C4-2B (cell line): ENCODE data around the gene MAPKBP1.

ENCODE experiments used
- CTCF ChIP-seq: fragments of 450-650 bp; conservative IDR thresholded peaks from 2 replicates; pipeline ENCODE4 v1.5.1; 2017; ENCODE audit warnings: mild to moderate bottlenecking
- ZFX ChIP-seq: fragments of 450-650 bp; IDR thresholded peaks from 2 replicates; pipeline ENCODE4 v1.6.1; 2017

DNA sequence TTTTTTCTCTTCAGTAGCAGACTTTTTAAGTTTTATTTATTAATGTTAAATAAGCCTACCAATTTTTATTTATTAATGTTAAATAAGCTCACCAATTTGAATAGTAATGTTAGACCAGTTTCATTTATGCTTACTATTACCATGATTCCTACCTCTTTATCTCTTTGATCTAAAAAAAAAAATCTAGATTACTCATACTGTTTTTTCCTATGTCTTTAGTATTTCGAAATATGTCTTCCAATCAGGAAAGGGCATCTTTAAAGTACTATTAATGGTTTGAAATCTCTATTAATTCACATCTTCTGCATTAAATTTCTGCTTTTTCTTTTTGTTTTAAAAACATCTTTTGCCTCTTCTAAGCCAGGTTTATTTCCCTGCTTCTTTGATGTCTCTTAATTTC lies 27.5 kb upstream of the MAPKBP1 start:
- TF ChIP-seq CTCF (no peak), ZFX (no peak)
